ENCODE results near the gene TRAP1. TPM values are rescaled to one million over a fixed set of nuclear protein-coding genes. Genes with fewer than 3 reads are reported as not detected.

TRAP1 gene
- total RNA-seq, 1 experiment from 2014 or later, result 232 TPM

DNA sequence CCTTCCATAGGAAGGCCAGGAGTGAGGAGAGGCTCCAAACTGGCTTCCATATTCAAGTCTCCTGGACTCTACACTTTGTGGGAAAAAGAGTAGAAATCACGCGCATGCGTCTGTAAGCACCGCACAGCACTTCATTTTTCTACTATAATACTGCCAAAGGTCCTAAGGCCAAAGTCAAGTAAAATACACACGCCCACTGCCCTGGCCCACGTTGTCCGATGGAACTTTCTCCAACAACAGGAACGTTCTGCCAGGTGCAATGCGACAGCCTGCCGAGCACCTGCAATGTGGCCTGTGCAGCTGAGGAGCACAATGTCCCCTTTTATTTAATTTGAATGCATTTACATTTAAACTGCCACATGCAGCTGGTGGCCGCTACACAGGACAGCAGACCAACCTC lies 39.3 kb downstream of the TRAP1 start:
- Mint-ChIP-seq H3K27me3 (ENCODE audit: unreplicated experiment) (no peaks in the 10 kb centered on the region), H3K27ac (ENCODE audit: unreplicated experiment) (no peak overlapping the region), H3K4me3 (ENCODE audit: low read depth, unreplicated experiment) (no peak overlapping the region), H3K9me3 (ENCODE audit: low read depth, unreplicated experiment) (no peaks in the 10 kb centered on the region), H3K36me3 (ENCODE audit: insufficient read depth, unreplicated experiment) (peaks cover 73% of the 10 kb centered on the region), H3K4me1 (ENCODE audit: low read depth, unreplicated experiment) (no peaks in the 10 kb centered on the region)
- CTCF ChIA-PET, result no interaction called here
- BruUV-seq (replicated peaks), result no TSS peak
- intact Hi-C loops (cut with micrococcal nuclease; ENCODE audit: unreplicated experiment), result no loop called here
- no peak for TF ChIP-seq CTCF (IDR thresholded peaks at IDR 0.05; ENCODE audit: unreplicated experiment)
- DNase-seq, result no peak

GRCh38 chr16:3675601-3676130 lies 41.7 kb downstream of the TRAP1 start:
- TF ChIP-seq CTCF (IDR thresholded peaks at IDR 0.05; ENCODE audit: unreplicated experiment), result no peak
- Mint-ChIP-seq H3K27me3 (ENCODE audit: unreplicated experiment) (no peaks in the 10 kb centered on the region), H3K36me3 (ENCODE audit: insufficient read depth, unreplicated experiment) (peaks cover 85% of the 10 kb centered on the region), H3K27ac (ENCODE audit: unreplicated experiment) (no peak overlapping the region), H3K4me3 (ENCODE audit: low read depth, unreplicated experiment) (no peak overlapping the region), H3K9me3 (ENCODE audit: low read depth, unreplicated experiment) (no peaks in the 10 kb centered on the region), H3K4me1 (ENCODE audit: low read depth, unreplicated experiment) (no peaks in the 10 kb centered on the region)
- DNase-seq, result no peak
- CTCF ChIA-PET, result interaction anchor here (0.6 to 1.1 kb wide), 2 partner anchors 29 to 607 kb away, joined by 3 to 4 read pairs; no protein-coding TSS in a partner anchor
- intact Hi-C loops (cut with micrococcal nuclease; ENCODE audit: unreplicated experiment), result no loop called here
- no TSS peak for BruUV-seq (replicated peaks)

GRCh38 chr16:3674513-3675295 lies 42.6 kb downstream of the TRAP1 start:
- Mint-ChIP-seq H3K4me3 (ENCODE audit: low read depth, unreplicated experiment) (no peak overlapping the region), H3K36me3 (ENCODE audit: insufficient read depth, unreplicated experiment) (peaks cover 84% of the 10 kb centered on the region)
- BruUV-seq (replicated peaks), result no TSS peak

DNA sequence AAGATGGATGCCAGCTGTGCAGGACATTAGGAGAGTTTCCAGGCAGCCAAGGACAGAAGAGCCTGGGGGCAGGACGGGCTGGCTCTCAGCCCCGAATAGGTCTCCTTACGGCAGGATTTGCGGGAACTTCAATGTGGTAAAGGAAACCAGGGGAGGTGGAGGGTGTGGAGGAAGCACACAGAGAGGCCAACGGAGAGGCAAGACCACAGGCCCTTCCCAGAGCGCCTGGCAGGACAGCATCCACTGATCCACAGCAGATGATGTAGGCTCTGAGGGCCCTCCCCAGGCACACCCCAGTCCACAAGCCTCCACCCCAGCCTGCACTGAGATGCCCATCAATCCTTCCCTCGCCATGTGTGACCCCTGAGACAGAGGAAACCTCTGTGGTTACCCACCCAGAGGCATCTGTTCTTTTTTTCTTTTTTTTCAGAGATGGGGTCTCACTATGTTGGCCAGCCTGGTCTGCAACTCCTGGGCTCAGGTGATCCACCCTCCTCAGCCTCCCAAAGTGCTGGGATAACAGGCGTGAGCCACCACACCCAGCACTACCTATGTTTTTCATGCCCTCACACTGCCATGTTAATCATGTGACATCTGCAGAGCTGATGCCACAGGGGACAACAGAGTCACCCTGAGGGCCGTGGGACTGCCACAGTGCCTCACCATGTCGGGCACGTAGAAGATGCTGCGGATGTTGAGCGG lies 43.5 kb downstream of the TRAP1 start:
- TF ChIP-seq CTCF (IDR thresholded peaks at IDR 0.05; ENCODE audit: unreplicated experiment), result no peak
- intact Hi-C loops (cut with micrococcal nuclease; ENCODE audit: unreplicated experiment), result no loop called here
- peaks cover 85% of the 10 kb centered on the region for H3K36me3 Mint-ChIP-seq (ENCODE audit: insufficient read depth, unreplicated experiment)
- no peak overlapping the region for H3K27ac Mint-ChIP-seq (ENCODE audit: unreplicated experiment)
- no peaks in the 10 kb centered on the region for H3K4me1 Mint-ChIP-seq (ENCODE audit: low read depth, unreplicated experiment)
- H3K9me3 Mint-ChIP-seq (ENCODE audit: low read depth, unreplicated experiment), result no peaks in the 10 kb centered on the region
- no TSS peak for BruUV-seq (replicated peaks)
- H3K4me3 Mint-ChIP-seq (ENCODE audit: low read depth, unreplicated experiment), result no peak overlapping the region
- no peak for DNase-seq
- CTCF ChIA-PET, result no interaction called here
- H3K27me3 Mint-ChIP-seq (ENCODE audit: unreplicated experiment), result no peaks in the 10 kb centered on the region

More at GRCh38 chr16:3674513-3675295, 42.6 kb downstream of the TRAP1 start:
- H3K9me3 Mint-ChIP-seq (ENCODE audit: low read depth, unreplicated experiment), result no peaks in the 10 kb centered on the region
- CTCF ChIA-PET, result interaction anchor here (1.1 kb wide), 1 partner anchor 28 kb away, joined by 3 read pairs; no protein-coding TSS in a partner anchor
- no peaks in the 10 kb centered on the region for H3K4me1 Mint-ChIP-seq (ENCODE audit: low read depth, unreplicated experiment)
- intact Hi-C loops (cut with micrococcal nuclease; ENCODE audit: unreplicated experiment), result no loop called here
- no peak for DNase-seq
- H3K27ac Mint-ChIP-seq (ENCODE audit: unreplicated experiment), result no peak overlapping the region
- no peak for TF ChIP-seq CTCF (IDR thresholded peaks at IDR 0.05; ENCODE audit: unreplicated experiment)
- H3K27me3 Mint-ChIP-seq (ENCODE audit: unreplicated experiment), result no peaks in the 10 kb centered on the region

Measured in Calu3 (cell line).